Panc1 (cell line): ENCODE data around the gene RAMP1.

Experiments used
- POLR2AphosphoS5 ChIP-seq: IDR thresholded peaks from 2 replicates; pipeline ENCODE4 v1.6.1; 2012; ENCODE audit warnings: mild to moderate bottlenecking, low read depth, low read length, moderate library complexity
- SIN3A ChIP-seq: IDR thresholded peaks from 2 replicates; pipeline ENCODE4 v1.6.1; 2012; ENCODE audit warnings: low read depth, mild to moderate bottlenecking, low read length, moderate library complexity, borderline replicate concordance; ENCODE audit not compliant: insufficient read depth

DNA sequence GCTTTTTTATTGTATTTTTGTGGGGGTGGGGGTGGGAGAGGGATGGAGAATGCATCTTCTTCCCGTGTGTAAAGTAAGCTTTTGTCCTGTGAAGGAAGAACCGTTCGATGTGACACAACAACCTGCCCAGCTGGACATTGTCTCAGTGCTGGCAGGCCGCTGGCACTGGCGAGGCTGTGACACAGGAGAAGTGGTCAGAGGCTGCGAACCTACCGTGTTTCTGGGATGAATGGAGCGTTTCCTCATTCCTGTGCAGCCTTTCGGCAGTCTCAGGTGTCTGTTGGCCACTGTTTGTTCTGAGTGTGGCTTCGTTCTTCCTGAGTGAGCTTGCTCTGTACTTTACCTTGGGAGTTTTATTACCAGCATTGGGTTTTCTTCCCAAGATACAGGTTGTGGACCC is 8.0 kb downstream of the RAMP1 start:
- TF ChIP-seq SIN3A (no peak), POLR2AphosphoS5 (no peak)
